WTC11 (cell line): ENCODE measurements around the gene RBP5. TPM values are rescaled to one million over a fixed set of nuclear protein-coding genes. Genes with fewer than 3 reads are reported as not detected.

Experiments used
- ATAC-seq: fragments of 200-7000 bp; cut with Tn5 transposase; 2 replicates; pipeline ENCODE4 v1.10.0; 2021; ENCODE audit warnings: mild to moderate bottlenecking, moderate library complexity
- CTCF ChIA-PET: fragments of 300-600 bp; sonication (Branson Sonifier 250); formaldehyde crosslinking; loops from one replicate; lab custom pipeline; 2021; ENCODE audit warnings: antibody characterized with exemption; lab: Charles Lee
- POLR2A ChIA-PET: fragments of 350-600 bp; sonication (Branson Sonifier 250); formaldehyde crosslinking; loops from one replicate; lab custom pipeline; 2021; ENCODE audit warnings: antibody characterized with exemption; lab: Charles Lee
- DNase-seq: peaks from one replicate; pipeline ENCODE4 v3.0.0; 2021; ENCODE audit warnings: low spot score
- H3K27ac Mint-ChIP-seq: 2 replicates; pipeline ENCODE4 v1.8.0; 2021; ENCODE audit warnings: mixed read lengths
- H3K27me3 Mint-ChIP-seq: 2 replicates; pipeline ENCODE4 v1.8.0; 2021; ENCODE audit warnings: low read depth, mild to moderate bottlenecking, moderate library complexity, mixed read lengths
- H3K36me3 Mint-ChIP-seq: 2 replicates; pipeline ENCODE4 v1.8.0; 2021; ENCODE audit warnings: mixed read lengths
- H3K4me1 Mint-ChIP-seq: 2 replicates; pipeline ENCODE4 v1.8.0; 2022; ENCODE audit warnings: mixed read lengths
- H3K4me3 Mint-ChIP-seq: 2 replicates; pipeline ENCODE4 v1.8.0; 2021; ENCODE audit warnings: mild to moderate bottlenecking, moderate library complexity, mixed read lengths
- H3K9me3 Mint-ChIP-seq: 2 replicates; pipeline ENCODE4 v1.8.0; 2021; ENCODE audit warnings: mixed read lengths
- E2F1 ChIP-seq: sonication (generic); formaldehyde crosslinking; IDR thresholded peaks from 2 replicates; pipeline ENCODE4 v1.8.0; 2022; ENCODE audit warnings: mild to moderate bottlenecking, missing genetic modification reagents
- ERG ChIP-seq: fragments of 250-450 bp; sonication (Bioruptor Pico); IDR thresholded peaks from 2 replicates; pipeline ENCODE4 v1.8.0; 2021; ENCODE audit warnings: mild to moderate bottlenecking
- ESRRA ChIP-seq: sonication (generic); formaldehyde crosslinking; IDR thresholded peaks from 2 replicates; pipeline ENCODE4 v1.8.1; 2022; ENCODE audit warnings: mild to moderate bottlenecking, missing genetic modification reagents, borderline replicate concordance
- FOXP4 ChIP-seq: sonication (generic); formaldehyde crosslinking; IDR thresholded peaks from 2 replicates; pipeline ENCODE4 v1.8.0; 2022; ENCODE audit warnings: mild to moderate bottlenecking, missing genetic modification reagents
- IRF2 ChIP-seq: sonication (generic); formaldehyde crosslinking; IDR thresholded peaks from 2 replicates; pipeline ENCODE4 v1.8.0; 2022; ENCODE audit warnings: low read depth, missing genetic modification reagents, borderline replicate concordance
- MXD4 ChIP-seq: fragments of 250-450 bp; sonication (Bioruptor Pico); IDR thresholded peaks from 2 replicates; pipeline ENCODE4 v1.8.0; 2021; ENCODE audit warnings: mild to moderate bottlenecking, moderate library complexity, borderline replicate concordance
- MYBL2 ChIP-seq: sonication (generic); formaldehyde crosslinking; IDR thresholded peaks from 2 replicates; pipeline ENCODE4 v1.8.1; 2023; ENCODE audit warnings: mild to moderate bottlenecking, moderate library complexity, missing genetic modification reagents
- NFE2L1 ChIP-seq: sonication (generic); formaldehyde crosslinking; IDR thresholded peaks from 2 replicates; pipeline ENCODE4 v1.8.1; 2023; ENCODE audit warnings: missing genetic modification reagents
- OVOL2 ChIP-seq: fragments of 250-450 bp; sonication (Bioruptor Pico); IDR thresholded peaks from 2 replicates; pipeline ENCODE4 v1.9.0; 2021; ENCODE audit warnings: mild to moderate bottlenecking, borderline replicate concordance
- RELA ChIP-seq: sonication (generic); formaldehyde crosslinking; IDR thresholded peaks from 2 replicates; pipeline ENCODE4 v1.8.1; 2022; ENCODE audit warnings: missing genetic modification reagents, mild to moderate bottlenecking, borderline replicate concordance
- RORB ChIP-seq: fragments of 250-450 bp; sonication (Bioruptor Pico); IDR thresholded peaks from 2 replicates; pipeline ENCODE4 v1.9.0; 2021; ENCODE audit warnings: mild to moderate bottlenecking
- SMAD3 ChIP-seq: sonication (generic); formaldehyde crosslinking; IDR thresholded peaks from 2 replicates; pipeline ENCODE4 v1.8.0; 2022; ENCODE audit warnings: missing genetic modification reagents, mild to moderate bottlenecking, borderline replicate concordance
- STAT6 ChIP-seq: sonication (generic); formaldehyde crosslinking; conservative IDR thresholded peaks from 2 replicates; pipeline ENCODE4 v1.8.1; 2023; ENCODE audit warnings: mild to moderate bottlenecking, low read depth, missing genetic modification reagents, moderate library complexity
- ZBTB21 ChIP-seq: sonication (generic); formaldehyde crosslinking; IDR thresholded peaks from 2 replicates; pipeline ENCODE4 v1.8.1; 2023; ENCODE audit warnings: mild to moderate bottlenecking, missing genetic modification reagents, borderline replicate concordance
- ZNF423 ChIP-seq: fragments of 250-450 bp; sonication (Bioruptor Pico); IDR thresholded peaks from 2 replicates; pipeline ENCODE4 v2.1.2; 2022; ENCODE audit warnings: mild to moderate bottlenecking, moderate library complexity
- ZNF532 ChIP-seq: fragments of 250-450 bp; sonication (Bioruptor Pico); IDR thresholded peaks from 2 replicates; pipeline ENCODE4 v1.9.0; 2021; ENCODE audit warnings: mild to moderate bottlenecking, borderline replicate concordance
- ZSCAN18 ChIP-seq: fragments of 250-450 bp; sonication (Bioruptor Pico); IDR thresholded peaks from 2 replicates; pipeline ENCODE4 v2.1.2; 2022; ENCODE audit warnings: mild to moderate bottlenecking, moderate library complexity
- total RNA-seq: library from RNA; stranded (reverse); gene quantifications from 3 replicates; pipeline ENCODE4 v1.2.3, GENCODE V29; 2021

Gene RBP5
- total RNA-seq, 1 experiment from 2014 or later, result 4.1 TPM

GRCh38 chr12:7081037-7081436, 47.7 kb downstream of the RBP5 start:
- Mint-ChIP-seq H3K9me3 (peaks cover 7% of the 10 kb centered on the region), H3K4me3 (no peak overlapping the region), H3K36me3 (peaks cover 5% of the 10 kb centered on the region)
- TF ChIP-seq MYBL2 (CRISPR knock-in tag), result no peak
- no peak for TF ChIP-seq SMAD3 (CRISPR knock-in tag)
- no peak for TF ChIP-seq ZNF423 (CRISPR knock-in tag)
- no peak for TF ChIP-seq ZSCAN18
- TF ChIP-seq RELA (CRISPR knock-in tag), result no peak
- TF ChIP-seq STAT6 (CRISPR knock-in tag), result no peak
- no peak for TF ChIP-seq IRF2 (CRISPR knock-in tag)
- TF ChIP-seq ZNF532, result no peak
- TF ChIP-seq NFE2L1 (CRISPR knock-in tag), result no peak
- TF ChIP-seq ERG (CRISPR knock-in tag), result no peak
- no peak for TF ChIP-seq E2F1 (CRISPR knock-in tag)
- TF ChIP-seq OVOL2 (CRISPR knock-in tag), result no peak
- TF ChIP-seq, all 79 proteins: peak for 0
- CTCF ChIA-PET, result interaction anchor here (1.0 to 1.9 kb wide), 2 partner anchors 27 to 63 kb away, joined by 3 to 7 read pairs; partner anchors contain the start of genes C1RL and LPCAT3
- ATAC-seq (no peak), DNase-seq (no peak)
- Mint-ChIP-seq H3K27ac (no peak overlapping the region), H3K4me1 (no peaks in the 10 kb centered on the region), H3K27me3 (peaks cover 4% of the 10 kb centered on the region; the same call in 1 of the 2 replicates)
- POLR2A ChIA-PET, result no interaction called here

- H3K27ac Mint-ChIP-seq, result no peak overlapping the region
- no peak for ATAC-seq
- no peaks in the 10 kb centered on the region for H3K4me1 Mint-ChIP-seq
- H3K27me3 Mint-ChIP-seq, result peaks cover 4% of the 10 kb centered on the region; the same call in 1 of the 2 replicates
- peaks cover 5% of the 10 kb centered on the region for H3K36me3 Mint-ChIP-seq
- H3K9me3 Mint-ChIP-seq, result peaks cover 7% of the 10 kb centered on the region
- ChIA-PET CTCF (interaction anchor here (0.7 to 1.9 kb wide), 4 partner anchors 20 to 33 kb away, joined by 4 to 7 read pairs (median 5); partner anchors contain the start of genes C1RL and C1S), POLR2A (interaction anchor here (0.7 kb wide), 1 partner anchor 119 kb away, joined by 4 read pairs; no protein-coding TSS in a partner anchor)
- no peak overlapping the region for H3K4me3 Mint-ChIP-seq
- no peak for DNase-seq
- TF ChIP-seq RORB (CRISPR knock-in tag) (no peak), ZNF532 (no peak), FOXP4 (CRISPR knock-in tag) (no peak), MXD4 (CRISPR knock-in tag) (no peak), ESRRA (CRISPR knock-in tag) (no peak), ZNF423 (CRISPR knock-in tag) (no peak), ZBTB21 (CRISPR knock-in tag) (no peak)
Measured at GRCh38 chr12:7079826-7080125, 48.9 kb downstream of the RBP5 start.
